HepG2 (cell line): Measurements from ENCODE around the gene TYMS. TPM values are rescaled to one million over a fixed set of nuclear protein-coding genes. Genes with fewer than 3 reads are reported as not detected.

Experiments
- ESRRA ChIP-seq: sonication (generic); formaldehyde crosslinking; IDR thresholded peaks from 2 replicates; pipeline ENCODE4 v1.5.1; 2020; ENCODE audit warnings: mild to moderate bottlenecking, low read depth, missing genetic modification reagents
- GPN1 ChIP-seq: sonication (generic); formaldehyde crosslinking; IDR thresholded peaks from 2 replicates; pipeline ENCODE4 v1.5.1; 2020; ENCODE audit warnings: missing genetic modification reagents, borderline replicate concordance
- HDAC1 ChIP-seq: sonication (generic); formaldehyde crosslinking; IDR thresholded peaks from 2 replicates; pipeline ENCODE4 v1.5.1; 2020; ENCODE audit warnings: mild to moderate bottlenecking, missing genetic modification reagents
- KDM5A ChIP-seq: fragments of 200-600 bp; sonication (generic); IDR thresholded peaks from 2 replicates; pipeline ENCODE4 v1.7.0; 2018; ENCODE audit warnings: antibody characterized with exemption, mild to moderate bottlenecking, low read length, borderline replicate concordance
- NFATC3 ChIP-seq: sonication (generic); formaldehyde crosslinking; IDR thresholded peaks from 2 replicates; pipeline ENCODE4 v1.5.1; 2020; ENCODE audit warnings: mild to moderate bottlenecking, missing genetic modification reagents
- RNF2 ChIP-seq: fragments of 450-650 bp; conservative IDR thresholded peaks from 2 replicates; pipeline ENCODE4 v1.6.1; 2016; ENCODE audit warnings: low read depth
- SSRP1 ChIP-seq: IDR thresholded peaks from 2 replicates; pipeline ENCODE4 v1.6.1; 2016; ENCODE audit warnings: control low read depth
- U2AF1 ChIP-seq: fragments of 200-400 bp; formaldehyde crosslinking; optimal IDR thresholded peaks from 2 replicates; pipeline ENCODE3; 2017; ENCODE audit warnings: mild to moderate bottlenecking, low read depth, low read length
- ZBTB38 ChIP-seq: sonication (generic); formaldehyde crosslinking; IDR thresholded peaks from 2 replicates; pipeline ENCODE4 v1.5.1; 2020; ENCODE audit warnings: mild to moderate bottlenecking, missing genetic modification reagents
- ZBTB42 ChIP-seq: sonication (generic); formaldehyde crosslinking; IDR thresholded peaks from 2 replicates; pipeline ENCODE4 v1.5.0; 2020; ENCODE audit warnings: mild to moderate bottlenecking, missing genetic modification reagents
- ZNF670 ChIP-seq: sonication (generic); formaldehyde crosslinking; IDR thresholded peaks from 2 replicates; pipeline ENCODE4 v1.8.0; 2022; ENCODE audit warnings: mild to moderate bottlenecking, missing genetic modification reagents, borderline replicate concordance
- ZSCAN31 ChIP-seq: sonication (generic); formaldehyde crosslinking; IDR thresholded peaks from 2 replicates; pipeline ENCODE4 v1.5.0; 2020; ENCODE audit warnings: low read depth, mild to moderate bottlenecking, missing genetic modification reagents
- ZZZ3 ChIP-seq: sonication (generic); formaldehyde crosslinking; IDR thresholded peaks from 2 replicates; pipeline ENCODE4 v1.4.0; 2020; ENCODE audit warnings: missing genetic modification reagents, mild to moderate bottlenecking, borderline replicate concordance
- polyA plus RNA-seq, 8 experiments: library from polyadenylated mRNA; depleted of rRNA in 3 of 8; stranded (reverse) in 7 of 8; unstranded in 1 of 8; fragments of >200 nt; fragmentation: Illumina TruSeq in 4 of 8; extraction: Trizol in 4 of 8; gene quantifications; 2 replicates each; pipeline versions ENCODE4 v1.2.1 to v1.2.3, GENCODE V29; 2011 to 2016; ENCODE audit warnings: low read depth in 4 of 8, missing spikeins in 1 of 8, mixed read lengths in 1 of 8; ENCODE audit not compliant: insufficient read depth in 1 of 8
- total RNA-seq, 5 experiments: library from RNA; depleted of rRNA; stranded (reverse); fragments of >200 nt; fragmentation: Illumina TruSeq; extraction: Trizol; gene quantifications; 2 replicates each; pipeline ENCODE4 v1.2.3, GENCODE V29; 2016; ENCODE audit warnings: low read depth in 1 of 5
- TF ChIP-seq, protein P1 (sequence below), 2 experiments: sonication (generic) in 1 of 2; formaldehyde crosslinking in 1 of 2; IDR thresholded peaks; 2 replicates each; pipeline versions ENCODE4 v1.4.0 to v1.6.1; 2016 to 2020; ENCODE audit warnings: borderline replicate concordance in 1 of 2, low read depth in 1 of 2, mild to moderate bottlenecking in 1 of 2, missing genetic modification reagents in 1 of 2
- TF ChIP-seq, protein P2 (sequence below): sonication (generic); formaldehyde crosslinking; IDR thresholded peaks from 2 replicates; pipeline ENCODE4 v1.8.0; 2022; ENCODE audit warnings: missing genetic modification reagents, low read depth, mild to moderate bottlenecking, borderline replicate concordance
- TF ChIP-seq, protein P3 (sequence below): sonication (generic); formaldehyde crosslinking; conservative IDR thresholded peaks from 2 replicates; pipeline ENCODE4 v1.4.0; 2020; ENCODE audit warnings: missing genetic modification reagents
- TF ChIP-seq, protein P4 (sequence below): sonication (generic); formaldehyde crosslinking; IDR thresholded peaks from 2 replicates; pipeline ENCODE4 v1.5.1; 2020; ENCODE audit warnings: missing genetic modification reagents, mild to moderate bottlenecking, borderline replicate concordance
- TF ChIP-seq, protein P5 (sequence below): sonication (generic); formaldehyde crosslinking; IDR thresholded peaks from 2 replicates; pipeline ENCODE4 v1.4.0; 2020; ENCODE audit warnings: missing genetic modification reagents; ENCODE audit errors: not compliant biosample characterization

The TYMS gene
- total and polyA plus RNA-seq, 2 of the 13 experiments (the other 11 are each of a cell fraction or from before 2014, with no cell fraction given): 80.1 to 106 TPM

DNA sequence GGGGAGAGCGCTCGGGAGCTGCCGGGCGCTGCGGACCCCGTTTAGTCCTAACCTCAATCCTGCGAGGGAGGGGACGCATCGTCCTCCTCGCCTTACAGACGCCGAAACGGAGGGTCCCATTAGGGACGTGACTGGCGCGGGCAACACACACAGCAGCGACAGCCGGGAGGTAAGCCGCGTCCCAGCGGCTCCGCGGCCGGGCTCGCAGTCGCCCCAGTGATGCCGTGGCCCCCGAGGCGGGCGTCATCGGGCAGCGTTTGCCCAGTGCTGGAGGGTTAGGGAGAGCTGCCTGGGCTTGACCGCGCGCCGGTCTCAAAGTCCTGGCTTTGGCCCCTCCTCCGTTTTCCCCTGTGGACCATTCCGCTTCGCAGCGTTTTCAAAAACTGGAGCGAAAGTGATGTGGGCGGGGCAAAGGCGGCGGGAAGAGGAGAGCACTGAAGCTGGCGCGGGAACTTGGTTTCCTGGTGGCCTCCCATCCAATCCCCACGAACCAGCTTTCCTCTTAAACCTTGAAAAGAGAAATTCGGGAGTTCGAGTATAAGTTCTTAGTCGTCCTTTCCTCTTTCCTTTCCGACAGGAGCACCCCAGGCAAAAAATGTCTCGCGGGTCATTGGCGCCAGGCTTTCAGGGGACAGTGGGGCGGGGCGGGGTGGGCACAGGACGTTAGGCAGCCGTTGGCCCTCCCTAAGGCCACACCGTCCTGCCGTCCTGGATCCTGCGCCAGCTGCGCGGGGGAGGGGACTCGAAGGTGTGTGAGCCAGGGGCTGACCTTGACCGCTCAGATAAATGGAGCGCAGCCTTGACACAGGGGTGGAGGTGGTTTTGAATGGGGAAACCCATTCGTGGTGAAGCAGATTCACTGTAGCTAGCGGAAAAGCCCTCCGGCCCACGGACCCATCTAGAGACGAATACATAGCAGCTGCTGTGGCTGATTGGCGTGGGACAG, 821 bp downstream of the TYMS start (continued):
- TF ChIP-seq, protein P1, sequence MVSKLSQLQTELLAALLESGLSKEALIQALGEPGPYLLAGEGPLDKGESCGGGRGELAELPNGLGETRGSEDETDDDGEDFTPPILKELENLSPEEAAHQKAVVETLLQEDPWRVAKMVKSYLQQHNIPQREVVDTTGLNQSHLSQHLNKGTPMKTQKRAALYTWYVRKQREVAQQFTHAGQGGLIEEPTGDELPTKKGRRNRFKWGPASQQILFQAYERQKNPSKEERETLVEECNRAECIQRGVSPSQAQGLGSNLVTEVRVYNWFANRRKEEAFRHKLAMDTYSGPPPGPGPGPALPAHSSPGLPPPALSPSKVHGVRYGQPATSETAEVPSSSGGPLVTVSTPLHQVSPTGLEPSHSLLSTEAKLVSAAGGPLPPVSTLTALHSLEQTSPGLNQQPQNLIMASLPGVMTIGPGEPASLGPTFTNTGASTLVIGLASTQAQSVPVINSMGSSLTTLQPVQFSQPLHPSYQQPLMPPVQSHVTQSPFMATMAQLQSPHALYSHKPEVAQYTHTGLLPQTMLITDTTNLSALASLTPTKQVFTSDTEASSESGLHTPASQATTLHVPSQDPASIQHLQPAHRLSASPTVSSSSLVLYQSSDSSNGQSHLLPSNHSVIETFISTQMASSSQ (IDR thresholded peaks at IDR 0.05; ENCODE audit: low read depth): no peak
- TF ChIP-seq, protein P1 (CRISPR knock-in tag; IDR thresholded peaks at IDR 0.05; ENCODE audit: borderline replicate concordance): no peak; the same call in 1 of the 2 replicates
- TF ChIP-seq, protein P2, sequence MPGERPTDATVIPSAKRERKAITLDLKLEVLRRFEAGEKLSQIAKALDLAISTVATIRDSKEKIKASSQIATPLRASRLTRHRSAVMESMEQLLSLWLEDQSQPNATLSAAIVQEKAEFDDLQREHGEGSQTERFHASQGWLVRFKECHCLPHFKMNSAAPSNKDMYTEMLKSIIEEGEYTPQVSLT (CRISPR knock-in tag): no peak
- TF ChIP-seq ESRRA (CRISPR knock-in tag): peak; percentile 19; the same call in 1 of the 2 replicates
- TF ChIP-seq ZBTB42 (CRISPR knock-in tag): no peak; the same call in 1 of the 2 replicates
- TF ChIP-seq, protein P3, sequence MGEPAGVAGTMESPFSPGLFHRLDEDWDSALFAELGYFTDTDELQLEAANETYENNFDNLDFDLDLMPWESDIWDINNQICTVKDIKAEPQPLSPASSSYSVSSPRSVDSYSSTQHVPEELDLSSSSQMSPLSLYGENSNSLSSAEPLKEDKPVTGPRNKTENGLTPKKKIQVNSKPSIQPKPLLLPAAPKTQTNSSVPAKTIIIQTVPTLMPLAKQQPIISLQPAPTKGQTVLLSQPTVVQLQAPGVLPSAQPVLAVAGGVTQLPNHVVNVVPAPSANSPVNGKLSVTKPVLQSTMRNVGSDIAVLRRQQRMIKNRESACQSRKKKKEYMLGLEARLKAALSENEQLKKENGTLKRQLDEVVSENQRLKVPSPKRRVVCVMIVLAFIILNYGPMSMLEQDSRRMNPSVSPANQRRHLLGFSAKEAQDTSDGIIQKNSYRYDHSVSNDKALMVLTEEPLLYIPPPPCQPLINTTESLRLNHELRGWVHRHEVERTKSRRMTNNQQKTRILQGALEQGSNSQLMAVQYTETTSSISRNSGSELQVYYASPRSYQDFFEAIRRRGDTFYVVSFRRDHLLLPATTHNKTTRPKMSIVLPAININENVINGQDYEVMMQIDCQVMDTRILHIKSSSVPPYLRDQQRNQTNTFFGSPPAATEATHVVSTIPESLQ (CRISPR knock-in tag): peak; percentile 29; the same call in 1 of the 2 replicates
- peak; percentile 45; the same call in 1 of the 2 replicates for TF ChIP-seq RNF2
- TF ChIP-seq, protein P4, sequence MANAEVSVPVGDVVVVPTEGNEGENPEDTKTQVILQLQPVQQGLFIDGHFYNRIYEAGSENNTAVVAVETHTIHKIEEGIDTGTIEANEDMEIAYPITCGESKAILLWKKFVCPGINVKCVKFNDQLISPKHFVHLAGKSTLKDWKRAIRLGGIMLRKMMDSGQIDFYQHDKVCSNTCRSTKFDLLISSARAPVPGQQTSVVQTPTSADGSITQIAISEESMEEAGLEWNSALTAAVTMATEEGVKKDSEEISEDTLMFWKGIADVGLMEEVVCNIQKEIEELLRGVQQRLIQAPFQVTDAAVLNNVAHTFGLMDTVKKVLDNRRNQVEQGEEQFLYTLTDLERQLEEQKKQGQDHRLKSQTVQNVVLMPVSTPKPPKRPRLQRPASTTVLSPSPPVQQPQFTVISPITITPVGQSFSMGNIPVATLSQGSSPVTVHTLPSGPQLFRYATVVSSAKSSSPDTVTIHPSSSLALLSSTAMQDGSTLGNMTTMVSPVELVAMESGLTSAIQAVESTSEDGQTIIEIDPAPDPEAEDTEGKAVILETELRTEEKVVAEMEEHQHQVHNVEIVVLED (CRISPR knock-in tag): no peak
- peak; percentile 83 for TF ChIP-seq HDAC1
- no peak for TF ChIP-seq U2AF1
- TF ChIP-seq SSRP1 (CRISPR knock-in tag): no peak
- no peak for TF ChIP-seq KDM5A
- TF ChIP-seq, protein P5, sequence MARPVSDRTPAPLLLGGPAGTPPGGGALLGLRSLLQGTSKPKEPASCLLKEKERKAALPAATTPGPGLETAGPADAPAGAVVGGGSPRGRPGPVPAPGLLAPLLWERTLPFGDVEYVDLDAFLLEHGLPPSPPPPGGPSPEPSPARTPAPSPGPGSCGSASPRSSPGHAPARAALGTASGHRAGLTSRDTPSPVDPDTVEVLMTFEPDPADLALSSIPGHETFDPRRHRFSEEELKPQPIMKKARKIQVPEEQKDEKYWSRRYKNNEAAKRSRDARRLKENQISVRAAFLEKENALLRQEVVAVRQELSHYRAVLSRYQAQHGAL (CRISPR knock-in tag): peak; percentile 75
- TF ChIP-seq GPN1: no peak
- TF ChIP-seq ZZZ3 (CRISPR knock-in tag): no peak
- peak; percentile 15; the same call in 1 of the 2 replicates for TF ChIP-seq ZBTB38 (CRISPR knock-in tag)
- TF ChIP-seq NFATC3 (CRISPR knock-in tag): no peak
- peak; percentile 58; the same call in 1 of the 2 replicates for TF ChIP-seq ZNF670
- TF ChIP-seq ZSCAN31 (CRISPR knock-in tag): peak; percentile 60
